NCI-H128 (cell line): ENCODE results near the gene ARHGAP23.

Experiments used
- DNase-seq: peaks from one replicate; lab custom pipeline; 2025; ENCODE audit not compliant: unreplicated experiment; lab: John Stamatoyannopoulos, UW

The ARHGAP23 gene

DNA sequence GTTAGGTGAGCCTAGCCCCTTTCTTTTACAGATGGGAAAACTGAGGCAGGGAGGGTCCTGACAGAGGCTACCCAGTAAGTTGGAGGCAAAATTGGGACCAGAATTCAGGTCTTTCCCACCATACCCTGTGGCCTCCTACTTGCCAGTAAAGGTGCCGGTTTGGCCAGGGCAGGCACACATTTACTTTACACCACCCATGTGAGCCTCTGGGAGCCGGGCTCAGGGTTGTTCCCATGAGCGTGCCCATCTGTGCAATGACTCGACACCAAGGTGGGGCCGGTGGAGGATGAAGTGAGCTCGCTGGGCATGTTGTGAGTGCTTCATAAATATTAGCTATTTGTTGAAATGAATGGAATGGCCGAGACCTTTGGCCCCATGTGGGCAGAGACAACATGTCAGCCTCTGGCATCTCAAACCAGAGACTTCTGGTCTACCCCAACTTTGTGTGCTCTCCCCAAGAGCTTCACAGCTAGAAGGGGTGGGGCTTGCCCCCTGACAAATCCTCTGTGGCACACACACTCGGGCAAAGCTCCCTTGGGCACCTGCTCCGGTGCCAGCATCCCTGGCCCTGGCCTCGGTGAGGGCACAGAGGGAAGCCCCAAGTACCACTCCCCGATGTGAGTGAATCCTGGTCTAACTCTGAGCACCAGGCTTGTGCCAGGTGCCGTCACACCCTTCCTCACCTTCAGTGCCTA is 117.4 kb downstream of the ARHGAP23 start:
- no peak for DNase-seq

DNA sequence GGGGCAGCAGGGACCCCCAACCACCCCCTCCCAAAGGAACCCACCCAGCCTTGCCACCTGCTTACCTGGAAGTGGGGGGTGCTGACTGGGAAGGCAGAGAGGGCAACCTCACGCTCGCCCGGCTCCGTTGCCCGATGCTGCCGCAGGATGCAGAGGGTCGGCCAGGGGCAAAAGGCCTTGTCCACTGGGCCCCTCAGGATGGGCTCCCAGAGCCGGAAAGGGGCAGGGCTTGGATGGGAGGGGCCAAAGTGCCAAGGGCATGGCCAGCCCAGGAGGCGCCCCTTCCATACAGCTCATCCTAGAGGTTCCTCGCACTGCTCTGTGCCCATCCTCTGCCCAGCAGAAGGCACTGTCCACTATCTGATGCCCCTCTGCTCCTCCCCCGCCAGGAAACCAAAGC is 118.1 kb downstream of the ARHGAP23 start:
- DNase-seq, result no peak

DNA sequence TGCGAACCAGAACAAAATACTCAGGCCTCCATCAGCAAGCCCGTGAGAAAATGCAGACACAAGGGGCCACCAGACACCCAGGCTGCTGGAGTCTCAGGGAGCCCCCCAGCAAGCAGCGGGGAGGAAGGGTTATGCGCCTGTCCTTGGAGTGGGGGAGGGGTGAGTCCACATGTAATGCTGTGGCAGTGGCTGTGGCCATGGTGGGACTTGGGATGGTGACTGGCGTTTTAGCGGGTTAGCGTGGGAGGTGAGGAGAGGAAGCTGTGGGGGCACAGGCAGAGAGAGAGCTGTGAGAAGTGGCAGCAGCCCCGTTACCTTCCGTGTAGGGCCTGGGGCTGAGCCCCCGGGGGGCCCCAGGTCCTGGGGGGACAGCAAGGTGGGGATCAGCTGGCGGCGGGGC is 119.2 kb downstream of the ARHGAP23 start:
- DNase-seq, result no peak

DNA sequence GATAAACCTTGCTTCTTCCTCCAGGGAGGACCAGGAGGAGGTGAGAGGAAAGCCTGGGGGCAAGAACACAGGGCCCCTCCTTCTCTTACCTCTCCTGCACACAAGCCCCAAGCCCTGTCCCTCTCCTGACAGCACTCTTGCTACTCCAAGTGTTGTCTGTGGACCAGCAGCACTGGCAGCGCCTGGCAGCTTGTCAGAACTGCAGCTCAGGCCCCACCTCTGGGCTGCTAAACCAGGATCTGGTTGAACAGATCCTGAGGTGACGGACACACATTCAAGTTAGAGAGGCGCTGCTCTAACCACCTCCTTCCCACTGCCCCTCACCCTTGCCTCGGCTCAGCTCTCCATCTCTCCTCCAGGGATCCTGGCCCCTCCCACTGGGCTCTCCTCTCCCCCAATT is 121.0 kb downstream of the ARHGAP23 start:
- DNase-seq, result no peak

DNA sequence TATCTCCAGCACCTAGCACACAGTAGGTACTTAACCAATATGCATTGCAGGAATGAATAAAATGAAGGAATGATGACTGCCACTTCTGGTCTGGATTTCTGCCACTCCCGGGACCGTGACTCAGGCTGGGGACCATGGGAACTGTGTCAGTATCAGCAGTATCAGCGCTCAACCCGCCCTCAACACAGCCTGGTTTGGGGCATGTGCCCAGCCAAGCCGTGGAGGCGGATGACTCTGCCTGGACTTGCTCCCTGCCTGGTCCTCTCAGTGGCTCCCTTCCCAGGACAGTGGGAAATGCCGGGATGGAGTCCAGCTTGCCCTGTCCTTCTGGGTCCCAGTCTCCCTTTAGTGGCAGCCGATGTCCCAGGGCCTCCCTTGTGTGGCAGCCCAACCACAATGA is 122.4 kb downstream of the ARHGAP23 start:
- DNase-seq, result no peak

DNA sequence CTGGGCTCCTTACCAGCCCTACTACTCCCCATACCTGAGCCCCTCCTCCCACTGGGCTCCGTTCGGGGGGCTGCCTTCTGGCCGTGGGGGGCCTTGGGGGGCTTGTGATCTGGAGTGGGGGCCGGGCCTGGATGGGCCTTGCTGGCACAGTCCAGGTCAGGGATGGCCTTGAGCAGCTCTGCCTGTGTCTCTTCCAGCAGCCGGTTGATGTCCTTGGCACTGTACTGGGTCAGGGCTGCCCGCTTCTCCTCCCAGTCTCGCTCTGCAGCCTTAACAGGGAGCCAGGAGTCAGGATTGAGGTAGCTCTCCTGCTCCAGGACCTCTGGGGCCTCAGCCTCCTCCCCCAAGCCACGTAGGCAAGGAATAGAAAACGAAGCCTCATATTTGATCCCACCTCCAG is 122.9 kb downstream of the ARHGAP23 start:
- DNase-seq, result no peak

DNA sequence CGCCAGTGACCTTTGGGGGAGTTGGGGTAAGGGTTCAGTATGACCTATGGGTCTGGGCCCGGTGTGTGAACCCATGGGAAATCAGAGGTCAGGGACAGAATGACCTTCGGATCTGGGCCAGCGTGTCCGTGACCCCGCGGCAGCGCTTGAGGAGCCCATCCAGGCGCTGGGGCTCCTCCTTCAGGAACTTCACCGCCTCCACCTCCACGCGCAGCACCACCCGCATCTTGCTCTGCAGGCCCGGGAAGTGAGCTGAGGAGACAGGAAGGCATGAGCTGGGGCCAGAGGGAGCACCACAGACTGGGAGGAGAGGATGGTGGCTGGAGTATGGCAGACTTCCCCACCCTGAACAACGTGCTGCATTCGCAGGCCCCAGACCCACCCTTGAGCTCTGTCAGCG is 124.1 kb downstream of the ARHGAP23 start:
- DNase-seq, result no peak

DNA sequence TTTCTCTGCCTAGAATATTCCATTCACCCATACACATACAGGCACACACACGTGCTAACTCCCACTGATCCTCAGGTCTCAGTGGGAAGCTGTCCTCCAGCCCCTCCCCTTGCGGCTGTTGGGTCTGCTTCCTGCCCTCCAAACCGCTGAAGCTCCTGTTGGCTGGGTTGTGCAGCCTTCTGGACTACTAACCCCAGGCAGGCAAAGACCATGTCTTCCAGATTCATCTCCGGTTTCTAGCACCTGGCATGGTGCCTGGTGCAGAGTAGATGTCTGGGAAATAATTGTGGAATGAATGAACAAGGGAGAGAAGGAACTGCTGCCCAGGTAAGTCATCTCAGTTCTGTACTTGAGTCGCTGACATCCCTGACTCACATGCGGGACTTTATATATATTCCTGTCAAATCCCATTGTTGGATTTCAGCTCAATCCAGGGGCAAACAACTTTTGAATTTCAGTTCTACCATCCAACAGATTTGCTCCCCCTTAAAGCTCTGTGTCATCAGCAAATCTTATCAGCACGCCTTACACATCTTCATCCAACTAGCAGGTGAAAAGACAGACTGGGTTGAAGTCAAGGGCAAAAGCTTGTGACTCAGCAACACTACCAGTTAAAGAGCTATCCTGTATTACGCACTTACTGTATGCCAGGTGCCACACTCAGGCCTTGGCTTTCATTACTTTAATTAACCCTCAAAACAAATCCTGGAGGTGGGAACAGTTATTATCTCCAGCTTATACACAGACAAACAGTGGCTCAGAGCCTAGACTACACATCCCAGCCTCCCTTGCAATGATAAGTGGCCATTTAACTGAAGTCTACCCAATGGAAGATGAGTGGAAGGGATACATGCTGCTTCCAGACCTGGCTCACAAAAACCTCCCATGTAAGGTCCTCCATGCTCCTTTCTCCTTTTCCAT is 126.4 kb downstream of the ARHGAP23 start:
- DNase-seq, result no peak

DNA sequence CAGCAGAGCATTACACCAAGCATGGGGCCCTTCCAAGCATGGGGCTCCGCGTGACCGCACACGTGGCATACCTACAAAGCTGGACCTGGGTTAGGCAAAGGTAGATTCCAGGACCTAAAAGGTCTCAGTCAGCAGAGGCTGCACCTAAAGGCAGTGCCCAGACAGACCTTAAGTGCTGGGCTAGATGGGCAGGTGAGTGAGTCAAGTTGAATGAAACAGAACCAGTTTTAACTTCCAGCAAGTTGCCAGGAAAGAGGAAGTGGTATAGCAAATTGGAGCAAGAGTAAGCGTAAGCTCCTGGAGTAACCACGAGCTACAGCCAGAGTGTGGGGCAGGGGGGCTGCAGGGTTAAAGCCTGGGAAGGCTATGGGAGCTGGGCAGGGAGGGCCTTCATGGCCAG is 128.0 kb downstream of the ARHGAP23 start:
- no peak for DNase-seq

DNA sequence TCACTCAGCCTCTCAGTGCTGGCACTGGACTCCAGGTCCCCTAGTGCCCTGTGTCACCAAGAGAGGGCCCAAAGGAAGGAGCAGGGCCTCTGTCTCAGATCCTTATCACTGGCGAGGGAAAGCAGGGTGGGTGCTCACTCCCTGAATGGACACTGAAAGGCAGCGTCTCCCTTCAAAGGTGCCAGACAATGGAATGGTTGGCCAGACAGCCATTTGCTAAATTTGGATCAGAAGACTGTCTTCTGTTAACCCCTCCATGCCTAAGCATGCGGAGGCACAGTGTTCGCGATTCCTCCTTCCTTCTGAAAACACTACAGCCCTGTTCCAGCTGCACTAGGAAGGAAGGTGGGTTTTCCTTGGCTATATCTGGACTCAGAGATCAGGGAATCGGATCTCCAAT is 129.1 kb downstream of the ARHGAP23 start:
- DNase-seq, result no peak

DNA sequence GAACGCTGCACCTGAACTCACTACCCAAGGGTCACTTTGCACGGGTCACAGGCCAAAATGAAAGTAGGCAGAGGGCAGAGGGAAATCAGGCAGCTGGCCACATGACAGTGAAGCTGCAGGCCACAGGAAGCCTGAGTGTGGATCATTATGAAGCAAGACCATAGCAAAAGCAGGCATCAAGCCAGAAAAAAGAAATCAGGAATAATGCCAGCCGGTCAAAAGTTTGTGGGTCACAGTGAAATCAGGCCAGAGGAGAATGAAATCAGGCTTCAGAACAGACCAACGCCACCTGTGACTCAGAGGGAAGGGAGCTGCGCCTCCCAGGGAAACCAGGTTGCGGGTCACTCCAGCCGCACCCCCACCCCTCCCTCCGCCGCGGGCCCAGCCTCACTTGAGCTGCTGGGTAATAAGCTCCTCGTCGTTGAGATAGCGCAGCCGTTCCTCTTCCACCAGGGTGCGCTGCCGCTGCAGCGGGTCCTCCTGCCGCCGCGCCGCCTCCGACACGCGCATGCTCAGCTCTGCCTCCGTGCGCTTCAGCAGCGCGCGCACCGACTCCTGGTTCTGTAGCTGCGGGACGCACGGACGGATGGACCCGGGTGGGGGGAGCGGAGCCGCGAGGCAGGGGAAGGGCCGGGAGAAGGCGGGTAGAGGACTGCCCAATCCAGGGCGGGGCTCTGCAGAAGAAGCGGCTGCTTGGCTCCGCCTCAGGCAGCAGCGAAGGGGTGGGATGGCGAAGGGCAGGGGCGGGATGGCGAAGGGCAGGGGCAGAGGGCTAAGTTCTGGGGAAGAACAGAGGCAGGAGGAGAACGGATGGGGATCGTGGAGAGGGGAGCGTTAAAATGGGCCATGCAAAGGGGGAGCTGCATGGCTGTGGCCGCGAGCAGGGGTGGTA is 129.8 kb downstream of the ARHGAP23 start:
- peak; percentile 77 for DNase-seq

DNA sequence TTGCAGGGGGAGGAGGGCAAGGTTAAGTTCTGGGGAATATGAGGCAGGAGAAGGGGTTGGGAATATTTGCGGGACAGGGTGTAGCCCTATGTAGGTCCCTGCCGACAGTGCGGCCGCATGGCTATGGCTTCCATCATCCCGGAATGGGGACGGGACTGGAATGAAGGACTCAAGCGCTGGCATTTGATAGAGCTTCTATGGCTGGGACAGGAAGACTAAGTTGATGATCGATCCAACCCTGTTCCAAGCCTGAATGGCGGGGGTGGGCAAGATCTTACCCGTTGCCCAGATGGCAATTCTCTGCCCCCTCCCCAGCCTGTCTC is 130.4 kb downstream of the ARHGAP23 start:
- DNase-seq, result no peak

DNA sequence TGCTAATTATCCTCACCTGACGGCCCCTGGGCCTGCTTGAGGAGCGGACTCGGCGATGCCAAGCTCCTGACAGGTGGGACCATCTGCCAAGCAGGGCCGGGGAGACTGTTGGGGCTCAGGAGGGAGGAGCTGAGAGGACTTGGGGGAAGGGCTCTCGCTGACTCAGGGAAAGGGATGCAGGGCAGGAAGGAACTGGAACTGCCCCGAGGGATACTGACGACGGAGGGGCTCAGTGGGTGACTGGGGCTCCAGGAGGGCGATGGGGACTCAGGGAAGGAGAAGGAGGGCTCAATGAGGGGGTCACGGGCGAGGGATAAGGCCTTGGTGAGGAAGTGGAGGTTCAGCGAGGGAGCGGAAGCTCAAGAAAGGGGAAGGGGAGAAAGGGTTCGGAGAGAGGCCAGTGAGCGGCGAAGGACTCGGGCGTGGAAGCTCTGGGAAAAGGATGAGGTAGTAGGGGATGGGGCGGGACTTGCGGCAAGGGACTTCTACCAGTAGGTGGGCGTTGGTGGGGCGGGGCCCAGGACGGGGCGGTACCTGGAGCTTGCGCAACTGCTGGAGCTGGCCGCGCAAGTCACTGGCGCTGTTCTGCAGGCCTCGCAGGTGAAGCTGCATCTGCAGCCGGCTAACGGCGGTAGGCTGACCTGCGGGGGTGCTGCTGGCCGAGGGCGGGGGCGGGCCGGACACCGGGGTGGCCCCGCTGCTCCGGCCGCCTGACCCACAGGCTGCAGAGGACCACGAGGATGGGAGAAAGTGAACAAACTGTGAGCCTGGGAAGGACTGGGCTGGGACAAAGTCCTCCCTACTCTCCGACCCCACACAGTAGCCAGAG is 131.0 kb downstream of the ARHGAP23 start:
- DNase-seq, result peak; percentile 52

DNA sequence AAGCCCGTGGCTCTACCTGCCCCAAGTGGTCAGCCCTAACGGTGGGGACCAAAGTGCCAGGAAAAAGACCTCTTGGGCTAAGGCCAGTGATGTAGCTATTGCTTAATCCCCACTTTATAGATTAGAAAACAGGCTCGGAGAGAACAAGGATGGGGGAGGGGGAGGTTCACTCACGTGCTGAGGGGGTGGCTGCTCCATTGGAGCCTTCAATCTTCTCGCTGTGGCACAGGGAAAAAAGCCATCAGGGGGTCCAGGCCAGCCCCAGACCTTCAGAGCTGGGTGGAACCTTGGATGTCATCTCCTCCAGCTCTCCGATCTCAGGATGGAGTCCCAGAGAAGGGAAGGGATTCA is 131.6 kb downstream of the ARHGAP23 start:
- no peak for DNase-seq

DNA sequence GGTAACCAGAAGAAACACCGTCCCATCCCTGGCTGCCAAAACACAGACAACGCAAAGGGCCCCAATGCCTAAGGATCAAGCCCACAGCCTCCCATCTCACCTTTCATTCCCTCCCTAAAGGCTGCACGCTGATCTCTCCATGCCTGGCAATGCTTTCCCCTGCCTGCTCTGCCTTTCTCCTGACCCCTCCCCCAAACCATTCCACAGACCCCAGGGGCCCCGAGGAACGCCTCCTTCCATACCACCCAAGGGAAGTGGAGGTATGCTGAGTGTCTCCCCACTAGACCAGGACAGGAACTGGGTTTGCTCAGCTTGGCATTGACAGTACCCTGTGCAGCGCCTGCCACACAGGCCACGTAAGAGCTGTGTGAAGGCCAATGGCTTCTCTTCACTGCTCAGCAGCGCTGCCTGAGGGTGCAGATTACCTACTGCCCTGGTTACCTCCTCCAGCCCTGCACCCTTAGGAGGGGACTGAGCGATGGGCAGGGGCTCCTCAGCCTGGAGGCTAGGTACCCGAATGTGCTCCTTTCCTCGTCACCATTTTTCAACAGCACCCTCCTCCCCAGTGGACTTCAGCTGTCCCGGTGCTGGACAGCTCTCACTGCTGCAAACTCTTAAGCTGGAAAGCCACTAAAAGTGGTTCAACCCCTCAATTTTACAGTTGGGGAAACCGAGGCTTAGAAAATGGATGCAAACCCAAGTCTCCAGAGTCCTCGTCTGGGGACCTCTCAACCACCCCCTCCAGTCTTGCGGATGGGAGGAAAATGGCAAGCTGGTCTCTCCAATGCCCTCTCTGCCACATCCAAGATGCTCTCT is 132.4 kb downstream of the ARHGAP23 start:
- no peak for DNase-seq

DNA sequence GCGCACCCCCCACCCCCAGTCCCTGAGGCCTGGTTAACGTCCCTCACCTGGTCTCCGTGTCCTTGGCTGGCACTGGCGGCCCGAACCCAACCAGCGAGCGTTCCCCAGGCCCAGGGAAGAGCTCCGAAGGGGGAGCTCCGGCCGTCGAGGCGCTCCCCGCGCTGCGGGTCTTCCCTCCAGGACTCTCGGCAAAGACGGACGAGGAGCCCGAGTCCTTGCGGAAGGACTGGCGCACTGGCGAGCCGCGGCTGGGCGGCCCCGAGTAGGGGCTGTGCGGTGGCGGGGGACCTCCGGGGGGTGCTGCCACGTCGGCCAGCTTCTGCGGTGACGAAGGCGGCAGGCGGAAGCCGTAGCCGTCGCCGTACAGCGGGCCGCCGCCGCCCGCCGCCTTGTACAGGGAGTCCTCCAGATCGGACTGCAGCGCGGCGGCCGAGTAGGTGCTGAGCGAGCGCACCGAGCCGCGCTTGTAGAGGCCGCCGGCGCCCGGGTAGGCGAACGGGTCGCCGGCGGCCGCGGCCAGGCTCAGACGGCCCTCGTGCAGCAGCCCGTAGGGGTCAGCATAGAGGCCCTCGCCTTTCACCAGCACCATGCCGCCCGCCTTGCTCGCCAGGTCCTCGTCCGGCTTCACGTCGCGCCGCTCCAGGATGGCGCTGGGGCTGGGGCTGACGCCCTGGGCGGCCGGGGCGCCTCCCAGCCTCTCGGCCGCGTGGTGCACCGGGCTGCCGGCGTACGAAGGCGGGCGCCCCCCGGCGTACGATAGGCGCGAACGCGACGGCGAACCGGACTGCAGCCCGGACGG is 133.4 kb downstream of the ARHGAP23 start:
- no peak for DNase-seq
